Mesendoderm (in vitro differentiated cells): Measurements from ENCODE around the gene ITPR3.

Experiments
- DNase-seq: peaks from one replicate; pipeline ENCODE4 v3.0.0; 2013
- H2AK5ac ChIP-seq: 2 replicates; pipeline ENCODE4 v1.6.1; 2013; ENCODE audit warnings: low read length, inconsistent platforms
- H2BK120ac ChIP-seq: 2 replicates; pipeline ENCODE4 v1.6.1; 2013; ENCODE audit warnings: low read depth, mild to moderate bottlenecking, low read length, moderate library complexity, mixed read lengths
- H2BK15ac ChIP-seq: replicated peaks from 2 replicates; pipeline ENCODE4 v1.6.1; 2013; ENCODE audit warnings: low read depth, mild to moderate bottlenecking, moderate library complexity
- H2BK5ac ChIP-seq: 2 replicates; pipeline ENCODE4 v1.6.1; 2013; ENCODE audit warnings: low read length, inconsistent platforms
- H3K18ac ChIP-seq: 2 replicates; pipeline ENCODE4 v1.6.1; 2013; ENCODE audit warnings: mild to moderate bottlenecking, low read length, mixed read lengths
- H3K23ac ChIP-seq: one replicate; pipeline ENCODE4 v1.6.1; 2013; ENCODE audit warnings: low read length
- H3K27ac ChIP-seq: 2 replicates; pipeline ENCODE4 v1.5.1; 2013; ENCODE audit warnings: low read depth, mild to moderate bottlenecking, inconsistent platforms, low read length, moderate library complexity
- H3K27me3 ChIP-seq: 2 replicates; pipeline ENCODE4 v1.6.1; 2013; ENCODE audit warnings: low read length, control low read depth, mild to moderate bottlenecking, inconsistent platforms; ENCODE audit not compliant: insufficient read depth, poor library complexity
- H3K36me3 ChIP-seq: 2 replicates; pipeline ENCODE4 v1.6.1; 2013; ENCODE audit warnings: low read length, inconsistent platforms; ENCODE audit not compliant: control insufficient read depth, insufficient read depth
- H3K4ac ChIP-seq: one replicate; pipeline ENCODE4 v1.6.1; 2013; ENCODE audit warnings: low read depth, mild to moderate bottlenecking, low read length, moderate library complexity
- H3K4me1 ChIP-seq: 2 replicates; pipeline ENCODE4 v1.6.1; 2013; ENCODE audit warnings: low read depth, low read length, inconsistent platforms; ENCODE audit not compliant: control insufficient read depth
- H3K4me2 ChIP-seq: 2 replicates; pipeline ENCODE4 v1.6.1; 2013; ENCODE audit warnings: low read length
- H3K4me3 ChIP-seq: 2 replicates; pipeline ENCODE4 v1.5.1; 2013; ENCODE audit warnings: mild to moderate bottlenecking, low read length
- H3K56ac ChIP-seq: one replicate; pipeline ENCODE4 v1.6.1; 2013; ENCODE audit warnings: low read length
- H3K79me1 ChIP-seq: 2 replicates; pipeline ENCODE4 v1.6.1; 2013; ENCODE audit warnings: low read length, inconsistent platforms
- H3K79me2 ChIP-seq: 2 replicates; pipeline ENCODE4 v1.6.1; 2013; ENCODE audit warnings: mild to moderate bottlenecking, low read length; ENCODE audit not compliant: control insufficient read depth, insufficient read depth
- H3K9ac ChIP-seq: 2 replicates; pipeline ENCODE4 v1.6.1; 2013; ENCODE audit warnings: low read length, inconsistent platforms
- H4K5ac ChIP-seq: one replicate; pipeline ENCODE4 v1.6.1; 2013; ENCODE audit warnings: low read length
- H4K8ac ChIP-seq: one replicate; pipeline ENCODE4 v1.6.1; 2013; ENCODE audit warnings: low read depth, mild to moderate bottlenecking, control low read depth, low read length, moderate library complexity
- WGBS: extraction: QIAGEN DNeasy Blood & Tissue Kit; methylation state at CpG from one replicate; pipeline ENCODE4 v1.1.7; 2013; ENCODE audit warnings: low lambda C conversion rate, missing lambda C conversion rate; ENCODE audit not compliant: insufficient coverage; ENCODE audit errors: extremely low coverage; 5-methylcytosine and 5-hydroxymethylcytosine counted together

The ITPR3 gene

GRCh38 chr6:33710296-33711121, 89.4 kb downstream of the ITPR3 start:
- Histone ChIP-seq H3K27ac (no peak overlapping the region), H3K27me3 (no peaks in the 10 kb centered on the region), H3K4me2 (peak overlapping the region; percentile 64), H3K4ac (no peak overlapping the region), H4K5ac (peak overlapping the region; percentile 62), H3K79me2 (peaks cover 6% of the 10 kb centered on the region), H4K8ac (peak overlapping the region; percentile 7), H2BK15ac (no peak overlapping the region), H3K4me3 (peak overlapping the region; percentile 10), H2AK5ac (peak overlapping the region; percentile 98), H3K79me1 (peaks cover 13% of the 10 kb centered on the region), H2BK120ac (no peak overlapping the region), H3K36me3 (peaks cover 3% of the 10 kb centered on the region), H3K9ac (peak overlapping the region; percentile 88), H2BK5ac (no peak overlapping the region), H3K4me1 (peaks cover 6% of the 10 kb centered on the region), H3K18ac (peak overlapping the region; percentile 96), H3K56ac (peak overlapping the region; percentile 94), H3K23ac (no peak overlapping the region)
- DNase-seq: peak; percentile 63
- WGBS: 100% methylated on average over 3 of the region's 15 CpGs

GRCh38 chr6:33711140-33712129, 90.3 kb downstream of the ITPR3 start, which contains the start of gene UQCC2:
Gene UQCC2 (minus strand): TSS chr6:33711700. CDS start chr6:33711686, 14 bp downstream.
- Histone ChIP-seq H4K8ac (peak within 1 kb of the TSS; percentile 7), H3K4me1 (peaks cover 6% of the 10 kb centered on the region), H2BK120ac (peak within 1 kb of the TSS; percentile 77), H3K79me2 (peaks cover 6% of the 10 kb centered on the region), H3K4me3 (peak within 1 kb of the TSS; percentile 61), H3K27me3 (no peaks in the 10 kb centered on the region), H2BK5ac (peak within 1 kb of the TSS; percentile 62), H3K56ac (peak within 1 kb of the TSS; percentile 94), H3K9ac (peak within 1 kb of the TSS; percentile 88), H2AK5ac (peak within 1 kb of the TSS; percentile 98), H3K4ac (peak within 1 kb of the TSS; percentile 88), H3K36me3 (peaks cover 3% of the 10 kb centered on the region), H2BK15ac (no peak within 1 kb of the TSS), H3K4me2 (peak within 1 kb of the TSS; percentile 64), H3K79me1 (peaks cover 13% of the 10 kb centered on the region), H3K23ac (no peak within 1 kb of the TSS), H3K27ac (peak within 1 kb of the TSS; percentile 83), H3K18ac (peak within 1 kb of the TSS; percentile 96), H4K5ac (peak within 1 kb of the TSS; percentile 62)
- DNase-seq: peak; percentile 98
- no CpG with 5 or more reads among the region's 73 CpGs for WGBS

- H4K5ac ChIP-seq: no peak overlapping the region
- H3K27me3 ChIP-seq: no peaks in the 10 kb centered on the region
- H3K79me2 ChIP-seq: peaks cover 6% of the 10 kb centered on the region
- no peak overlapping the region for H3K4ac ChIP-seq
- H3K18ac ChIP-seq: no peak overlapping the region
- no peak overlapping the region for H2BK120ac ChIP-seq
- DNase-seq: no peak
- H3K4me3 ChIP-seq: no peak overlapping the region
- H3K36me3 ChIP-seq: peaks cover 3% of the 10 kb centered on the region
- H3K79me1 ChIP-seq: peaks cover 13% of the 10 kb centered on the region
- H2BK5ac ChIP-seq: no peak overlapping the region
- no peak overlapping the region for H2AK5ac ChIP-seq
- H3K4me1 ChIP-seq: peaks cover 6% of the 10 kb centered on the region
- H4K8ac ChIP-seq: no peak overlapping the region
- H3K56ac ChIP-seq: no peak overlapping the region
- H2BK15ac ChIP-seq: no peak overlapping the region
- H3K27ac ChIP-seq: no peak overlapping the region
- H3K4me2 ChIP-seq: no peak overlapping the region
- no CpG with 5 or more reads among the region's 3 CpGs for WGBS
- H3K9ac ChIP-seq: no peak overlapping the region
- H3K23ac ChIP-seq: no peak overlapping the region
Observed at GRCh38 chr6:33712914-33713313, 91.8 kb downstream of the ITPR3 start.

- Histone ChIP-seq H2BK120ac (no peak overlapping the region), H3K56ac (no peak overlapping the region), H3K23ac (no peak overlapping the region), H3K4me2 (no peak overlapping the region), H2BK5ac (no peak overlapping the region), H3K4me3 (no peak overlapping the region), H3K36me3 (peaks cover 3% of the 10 kb centered on the region), H4K5ac (no peak overlapping the region), H3K79me1 (peaks cover 13% of the 10 kb centered on the region), H3K27ac (no peak overlapping the region), H3K4ac (no peak overlapping the region), H4K8ac (no peak overlapping the region), H3K18ac (no peak overlapping the region), H2BK15ac (no peak overlapping the region), H2AK5ac (no peak overlapping the region), H3K27me3 (no peaks in the 10 kb centered on the region), H3K4me1 (peaks cover 6% of the 10 kb centered on the region), H3K79me2 (peaks cover 6% of the 10 kb centered on the region), H3K9ac (no peak overlapping the region)
- DNase-seq: no peak
- WGBS: no CpG with 5 or more reads among the region's 2 CpGs
Observed at GRCh38 chr6:33713786-33714185, 92.7 kb downstream of the ITPR3 start.

- H2BK5ac ChIP-seq: no peak overlapping the region
- no peak overlapping the region for H4K8ac ChIP-seq
- no peak overlapping the region for H3K9ac ChIP-seq
- H4K5ac ChIP-seq: no peak overlapping the region
- no peaks in the 10 kb centered on the region for H3K27me3 ChIP-seq
- no peak overlapping the region for H3K4me2 ChIP-seq
- H3K4me3 ChIP-seq: no peak overlapping the region
- H3K36me3 ChIP-seq: peaks cover 3% of the 10 kb centered on the region
- no peak overlapping the region for H3K18ac ChIP-seq
- no peak overlapping the region for H3K23ac ChIP-seq
- WGBS: no CpG with 5 or more reads among the region's 7 CpGs
- H3K79me1 ChIP-seq: peaks cover 13% of the 10 kb centered on the region
- peaks cover 6% of the 10 kb centered on the region for H3K79me2 ChIP-seq
- DNase-seq: no peak
- no peak overlapping the region for H3K27ac ChIP-seq
- no peak overlapping the region for H2BK15ac ChIP-seq
- H2AK5ac ChIP-seq: no peak overlapping the region
- no peak overlapping the region for H2BK120ac ChIP-seq
- no peak overlapping the region for H3K4ac ChIP-seq
- peaks cover 6% of the 10 kb centered on the region for H3K4me1 ChIP-seq
- H3K56ac ChIP-seq: no peak overlapping the region
Observed at GRCh38 chr6:33714385-33715040, 93.4 kb downstream of the ITPR3 start.
